Renal pelvis (tissue), 12 donors: ENCODE data around the gene GET3. TPM values are rescaled to one million over a fixed set of nuclear protein-coding genes. Genes with fewer than 3 reads are reported as not detected.
"Not testable (repeated sequence)": the region's sequence is repeated elsewhere in the genome, so short reads cannot be mapped to it uniquely, and the experiment has no call there.

Experiments used
- DNase-seq: peaks from one replicate; pipeline ENCODE4 v3.0.0-alpha.2; 2013
- long read RNA-seq, 16 experiments: transcript quantifications; one replicate each; lab custom pipeline, GENCODE V29; 2026
- polyA plus RNA-seq, 3 donors: library from polyadenylated mRNA; unstranded; fragments of 120-200 nt; gene quantifications; one replicate each; pipeline ENCODE4 v1.2.1, GENCODE V29; 2013; ENCODE audit not compliant: insufficient read length in 3 of 3

Gene GET3
- 10 to 100 TPM; 86.8 to 98.0 (median 91.7) TPM for polyA plus RNA-seq
- long read RNA-seq, donor 1, transcript ASNA1-201 (7 exons, 1,280 nt): major isoform, 48 of 62 reads
- long read RNA-seq, donor 1, partial matches to known transcripts: 11 of 62 reads
- long read RNA-seq, donor 1, other reads (novel, unspliced or antisense): 0 of 62 reads
- long read RNA-seq, donor 2, transcript ASNA1-201 (7 exons, 1,280 nt): major isoform, 70 of 107 reads
- long read RNA-seq, donor 2, partial matches to known transcripts: 35 of 107 reads
- long read RNA-seq, donor 2, other reads (novel, unspliced or antisense): 0 of 107 reads
- long read RNA-seq, donor 3, transcript ASNA1-201 (7 exons, 1,280 nt): major isoform, 43 of 65 reads
- long read RNA-seq, donor 3, partial matches to known transcripts: 19 of 65 reads
- long read RNA-seq, donor 3, other reads (novel, unspliced or antisense): 0 of 65 reads
- long read RNA-seq, donor 4, transcript ASNA1-201 (7 exons, 1,280 nt): major isoform, 60 of 110 reads
- long read RNA-seq, donor 4, partial matches to known transcripts: 49 of 110 reads
- long read RNA-seq, donor 4, other reads (novel, unspliced or antisense): 0 of 110 reads
- long read RNA-seq, donor 5, transcript ASNA1-201 (7 exons, 1,280 nt): major isoform, 19 of 35 reads
- long read RNA-seq, donor 5, partial matches to known transcripts: 13 of 35 reads
- long read RNA-seq, donor 5, other reads (novel, unspliced or antisense): 0 of 35 reads
- long read RNA-seq, donor 6, transcript ASNA1-201 (7 exons, 1,280 nt): major isoform, 57 of 90 reads
- long read RNA-seq, donor 6, partial matches to known transcripts: 30 of 90 reads
- long read RNA-seq, donor 6, other reads (novel, unspliced or antisense): 0 of 90 reads
- long read RNA-seq, donor 7, transcript ASNA1-201 (7 exons, 1,280 nt): major isoform, 56 of 102 reads
- long read RNA-seq, donor 7, partial matches to known transcripts: 45 of 102 reads
- long read RNA-seq, donor 7, other reads (novel, unspliced or antisense): 0 of 102 reads
- long read RNA-seq, donor 8, transcript ASNA1-201 (7 exons, 1,280 nt): major isoform, 22 of 33 reads
- long read RNA-seq, donor 8, partial matches to known transcripts: 11 of 33 reads
- long read RNA-seq, donor 8, other reads (novel, unspliced or antisense): 0 of 33 reads
- long read RNA-seq, donor 9, transcript ASNA1-201 (7 exons, 1,280 nt): major isoform, 66 of 123 reads
- long read RNA-seq, donor 9, partial matches to known transcripts: 55 of 123 reads
- long read RNA-seq, donor 9, other reads (novel, unspliced or antisense): 0 of 123 reads
- long read RNA-seq, donor 10, transcript ASNA1-201 (7 exons, 1,280 nt): major isoform, 37 of 63 reads
- long read RNA-seq, donor 10, partial matches to known transcripts: 24 of 63 reads
- long read RNA-seq, donor 10, other reads (novel, unspliced or antisense): 0 of 63 reads
- long read RNA-seq, donor 11, transcript ASNA1-201 (7 exons, 1,280 nt): major isoform, 35 of 65 reads
- long read RNA-seq, donor 11, partial matches to known transcripts: 30 of 65 reads
- long read RNA-seq, donor 11, other reads (novel, unspliced or antisense): 0 of 65 reads
- long read RNA-seq, donor 12, transcript ASNA1-201 (7 exons, 1,280 nt): major isoform, 56 of 101 reads
- long read RNA-seq, donor 12, partial matches to known transcripts: 44 of 101 reads
- long read RNA-seq, donor 12, other reads (novel, unspliced or antisense): 0 of 101 reads
- long read RNA-seq, donor 13, transcript ASNA1-201 (7 exons, 1,280 nt): major isoform, 19 of 42 reads
- long read RNA-seq, donor 13, partial matches to known transcripts: 20 of 42 reads
- long read RNA-seq, donor 13, other reads (novel, unspliced or antisense): 0 of 42 reads
- long read RNA-seq, donor 14: 0 reads
- long read RNA-seq, donor 15: 0 reads
- long read RNA-seq, donor 16, transcript ASNA1-201 (7 exons, 1,280 nt): major isoform, 46 of 75 reads
- long read RNA-seq, donor 16, partial matches to known transcripts: 29 of 75 reads
- long read RNA-seq, donor 16, other reads (novel, unspliced or antisense): 0 of 75 reads

- DNase-seq: peak; percentile 100
Observed at GRCh38 chr19:12736995-12737834, at the start of gene GET3. GET3 (plus strand) TSS chr19:12737497; CDS start chr19:12737506, 9 bp downstream.

DNA sequence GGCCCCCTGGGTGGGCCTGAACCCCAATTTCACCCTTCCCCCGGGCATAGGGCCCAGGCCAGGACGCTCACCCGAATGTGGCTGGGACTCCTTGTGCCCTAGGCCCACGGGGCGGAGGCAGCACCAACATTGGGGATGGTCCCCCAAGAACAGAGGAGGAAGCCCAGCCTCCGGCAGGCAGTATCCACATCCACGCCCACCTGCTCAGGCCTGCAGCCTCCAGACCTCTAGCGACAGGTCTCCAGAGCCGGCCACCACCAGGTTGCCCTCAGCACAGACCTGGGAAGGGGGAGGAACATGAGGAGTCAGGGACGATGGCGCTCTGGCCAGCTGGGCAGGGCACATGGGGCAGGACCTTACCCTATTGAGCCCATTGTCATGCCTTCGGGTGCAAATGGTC lies 48.3 kb upstream of the GET3 start:
- no peak for DNase-seq

- no peak for DNase-seq
Observed at GRCh38 chr19:12689581-12690216, 47.6 kb upstream of the GET3 start.

GRCh38 chr19:12692960-12693359 lies 44.3 kb upstream of the GET3 start:
- no peak for DNase-seq

- no peak for DNase-seq
Observed at GRCh38 chr19:12694641-12695040, 42.7 kb upstream of the GET3 start.

DNA sequence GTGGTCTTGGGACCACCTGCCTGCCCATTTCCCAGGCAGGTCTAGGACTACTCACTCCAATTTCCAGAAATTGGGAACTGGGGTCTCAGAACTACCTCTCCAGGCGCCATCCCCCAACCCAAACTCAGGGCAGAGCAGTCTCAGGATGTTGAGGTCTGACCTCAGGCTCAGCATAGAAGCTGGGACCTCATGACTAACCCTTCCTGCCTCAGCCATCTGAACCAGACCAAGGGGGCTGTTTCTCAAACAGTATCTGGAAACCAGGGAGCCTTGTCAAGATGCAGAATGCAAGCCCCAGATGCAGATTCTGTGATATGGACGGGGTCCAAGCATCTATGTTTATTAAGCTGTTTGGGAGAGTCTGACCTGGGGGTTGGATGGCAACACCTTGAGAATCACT lies 42.2 kb upstream of the GET3 start:
- no peak for DNase-seq

GRCh38 chr19:12695514-12695913 lies 41.8 kb upstream of the GET3 start:
- no peak for DNase-seq

DNA sequence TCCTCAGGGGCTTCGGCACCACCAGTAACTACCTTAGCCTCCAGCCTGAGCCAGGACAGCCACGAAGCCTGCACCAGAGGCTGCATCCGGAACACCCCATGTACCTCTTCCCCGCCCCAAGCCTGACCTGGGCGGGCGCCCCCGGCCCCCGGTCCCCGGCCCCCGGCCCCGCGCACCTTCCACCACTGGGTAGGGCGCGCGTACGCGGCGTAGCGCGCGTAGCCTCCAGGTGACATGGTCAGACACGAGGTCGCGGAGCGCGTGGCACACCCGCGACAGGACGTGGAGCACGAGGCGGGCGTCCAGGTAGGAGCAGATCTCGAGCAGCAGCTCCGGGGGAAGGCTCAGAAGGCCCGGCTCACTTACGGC lies 41.3 kb upstream of the GET3 start:
- DNase-seq: no peak

DNA sequence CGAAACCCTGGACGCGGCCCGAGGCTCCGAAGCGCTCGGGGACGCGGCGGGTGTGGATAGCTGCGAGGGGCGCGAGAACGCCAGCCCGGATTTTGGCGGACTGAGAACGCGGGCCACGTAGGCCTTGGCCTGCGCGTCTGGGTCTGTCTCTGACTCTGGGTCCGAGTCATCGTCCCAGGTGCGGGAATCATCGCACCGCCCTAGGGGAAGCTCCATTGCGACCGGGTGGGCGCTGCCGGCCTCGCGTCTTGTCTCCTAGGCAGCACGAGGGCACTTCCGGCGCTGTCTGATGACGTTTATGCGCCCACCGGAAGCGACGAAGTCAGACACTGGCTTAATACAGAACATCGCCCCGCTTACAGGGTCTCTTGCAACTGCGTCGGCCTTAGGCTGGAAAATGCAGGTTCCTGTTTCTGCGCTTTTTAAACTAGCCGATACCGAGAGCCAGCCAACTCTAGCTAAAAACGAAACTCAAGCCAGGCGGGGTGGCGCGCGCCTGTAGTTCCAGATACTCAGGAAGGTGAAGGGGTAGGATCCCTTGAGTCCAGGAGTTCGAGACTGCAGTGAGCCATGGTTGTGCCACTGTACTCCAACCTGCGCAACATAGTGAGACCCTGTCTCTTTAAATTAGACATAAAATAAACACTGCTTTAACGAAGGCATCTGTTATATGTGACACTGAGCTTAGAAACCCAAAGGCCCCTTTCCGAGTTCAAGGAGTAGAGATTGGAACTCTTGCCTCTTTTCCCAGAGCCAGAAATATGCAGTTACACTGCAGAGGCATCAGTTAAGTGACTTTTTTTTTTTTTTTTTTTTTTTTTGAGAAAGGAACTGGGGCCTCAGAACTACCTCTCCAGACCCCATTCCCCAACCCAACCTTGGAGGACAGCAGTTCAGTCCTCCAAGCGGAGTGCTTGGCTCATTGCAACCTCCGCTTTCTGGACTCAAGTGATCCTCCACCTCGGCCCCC lies 40.6 kb upstream of the GET3 start, which contains the start of gene FBXW9:
FBXW9 (minus strand) TSS at position 266 of the 970 bp plus-strand sequence; CDS start at position 216, 50 bp downstream.
- peak; percentile 96 for DNase-seq

GRCh38 chr19:12697425-12697824 lies 39.9 kb upstream of the GET3 start:
- DNase-seq: not testable (repeated sequence)

DNA sequence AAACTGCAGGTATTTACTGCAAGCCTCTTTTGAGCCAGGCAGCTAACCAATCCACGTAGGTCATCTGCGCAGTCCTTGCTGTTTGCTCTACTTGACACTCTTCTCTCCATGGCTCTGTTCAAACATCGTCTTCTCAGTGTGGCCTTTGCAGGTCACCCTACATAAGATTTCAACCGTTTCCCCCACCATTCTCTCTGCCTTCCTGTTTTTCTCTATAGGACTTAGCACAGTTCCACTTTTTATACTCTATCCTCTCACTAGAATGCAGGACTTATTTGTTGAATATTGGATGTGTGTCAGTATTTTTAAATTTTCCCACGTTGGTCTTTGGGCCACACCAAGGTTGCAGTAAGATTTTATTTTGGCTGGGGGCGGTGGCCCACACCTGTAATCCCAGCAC lies 39.2 kb upstream of the GET3 start:
- DNase-seq: no peak

DNA sequence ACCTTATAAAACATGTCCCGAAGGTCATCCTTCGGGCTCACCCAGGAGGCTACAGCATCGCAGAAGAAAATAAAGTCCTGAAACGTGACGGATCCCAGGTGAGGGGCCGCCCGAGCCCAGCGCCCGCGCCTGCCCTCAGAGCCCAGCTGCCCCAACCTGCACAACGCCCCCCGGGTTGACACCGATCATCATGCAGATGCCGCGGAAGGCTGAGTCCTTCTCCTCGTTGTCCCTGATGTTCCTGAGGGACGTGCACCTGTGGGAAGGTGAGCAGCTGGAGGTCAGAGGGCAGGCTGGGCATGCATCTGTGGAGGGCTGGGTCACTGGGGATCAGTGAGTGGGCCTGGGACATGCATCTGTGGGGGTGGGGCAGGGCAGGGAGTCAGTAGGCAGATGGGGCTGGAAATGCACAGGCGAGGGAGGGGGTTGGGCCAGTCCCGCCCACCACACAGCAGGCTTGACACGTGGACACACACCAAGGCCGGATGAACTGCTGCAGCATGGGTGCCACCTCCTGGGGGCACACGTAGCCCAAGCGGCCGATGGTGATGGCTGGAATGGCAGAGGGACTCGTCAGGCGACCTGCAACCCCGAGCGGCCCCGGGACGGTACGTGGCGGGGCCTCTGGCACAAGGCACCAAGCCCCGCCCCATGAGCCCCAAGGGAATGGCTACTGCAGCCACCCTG lies 35.6 kb upstream of the GET3 start:
- no peak for DNase-seq

- DNase-seq: no peak
Observed at GRCh38 chr19:12703046-12703445, 34.3 kb upstream of the GET3 start.

DNA sequence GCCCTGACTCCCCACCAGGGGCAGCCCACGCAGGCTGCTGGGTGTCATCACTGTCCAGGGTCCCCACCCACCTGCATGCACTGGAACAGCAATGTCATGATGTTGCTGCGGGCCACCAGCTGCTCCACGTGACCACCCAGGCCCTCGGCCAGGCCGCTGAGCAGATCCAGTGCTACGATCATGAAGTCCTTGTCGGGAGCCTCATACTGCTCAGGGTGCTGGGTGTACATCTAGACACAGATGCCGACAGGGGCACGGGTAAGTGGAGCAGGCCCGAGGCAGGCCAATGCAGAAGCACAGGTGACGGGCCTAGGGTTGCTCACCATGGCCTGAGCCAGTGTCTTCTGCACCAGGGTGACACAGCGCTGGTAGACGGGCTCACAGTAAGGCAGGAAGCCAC lies 32.1 kb upstream of the GET3 start:
- DNase-seq: no peak

DNA sequence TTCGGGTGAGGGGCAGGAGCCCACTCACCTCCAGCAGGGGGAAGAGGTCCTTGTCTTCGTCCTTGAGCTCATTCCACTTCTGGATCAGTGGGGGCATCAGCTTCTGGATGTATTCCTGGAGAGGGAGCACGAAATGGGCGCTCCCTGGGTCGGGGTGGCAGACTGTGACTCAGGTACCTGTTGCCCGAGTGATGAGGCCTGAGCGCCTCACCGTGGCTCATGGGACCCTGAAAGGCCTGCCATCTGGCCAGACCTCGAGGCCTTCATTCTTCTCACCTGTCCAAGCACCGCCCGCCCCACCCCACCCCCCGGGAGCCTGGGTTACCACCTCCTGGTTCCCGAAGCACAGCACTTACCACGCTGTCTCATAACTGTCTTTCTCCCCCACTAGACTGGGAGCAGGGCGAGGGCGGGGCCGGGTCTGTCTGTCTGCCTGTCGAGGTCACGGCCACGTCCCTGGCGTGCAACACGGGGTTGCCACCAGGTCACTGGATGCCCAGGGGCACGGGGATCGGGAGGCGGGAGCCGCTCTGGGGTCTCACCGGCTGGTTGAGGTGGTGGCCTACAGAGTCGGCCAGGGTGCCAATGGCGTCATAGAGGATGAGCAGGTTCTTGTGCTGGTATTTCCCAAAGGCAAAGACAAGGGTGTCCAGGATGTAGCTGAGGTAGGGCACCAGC lies 31.5 kb upstream of the GET3 start:
- DNase-seq: no peak

- DNase-seq: no peak
Observed at GRCh38 chr19:12706332-12706718, 31.0 kb upstream of the GET3 start.
